ENCODE measurements around the gene IMPDH1.
A peak's percentile ranks its signal among the peaks of the same experiment; 100 is the strongest.

Gene IMPDH1

DNA sequence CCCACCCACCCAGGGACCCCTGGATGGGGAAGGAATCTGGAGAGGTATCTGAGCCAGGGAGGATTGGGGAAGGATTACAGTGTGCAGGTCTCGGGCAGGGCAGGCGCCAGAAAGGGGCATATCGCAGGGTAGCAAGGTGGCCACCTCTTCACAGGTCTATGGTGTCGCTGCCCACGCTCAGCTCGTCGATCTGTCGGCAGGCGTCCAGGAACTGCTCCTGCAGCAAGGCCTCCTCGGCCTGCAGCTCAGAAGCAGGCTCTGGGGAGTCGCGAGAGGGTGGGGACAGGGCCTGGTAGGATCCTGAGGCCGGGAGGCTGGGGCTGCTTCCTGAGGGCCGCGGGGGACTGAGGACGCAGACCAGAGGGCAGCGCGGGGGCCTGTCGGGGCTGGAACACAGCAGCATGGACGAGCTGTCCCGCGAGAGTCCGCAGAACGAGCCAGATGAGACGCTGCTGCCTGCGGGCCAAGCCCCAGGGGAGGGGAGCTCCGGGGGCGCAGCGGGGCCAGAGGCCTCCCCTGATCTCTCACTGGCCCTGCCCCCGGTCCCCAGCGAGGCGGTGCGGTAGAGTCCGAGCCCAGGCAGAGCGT lies 59.0 kb downstream of the IMPDH1 start:
- peaks cover 58% of the 10 kb centered on the region for H3K27me3 Mint-ChIP-seq
- peak; percentile 32 for ATAC-seq
- H3K27ac Mint-ChIP-seq, result no peak overlapping the region
- H3K9me3 Mint-ChIP-seq, result no peaks in the 10 kb centered on the region
- peaks cover 5% of the 10 kb centered on the region for H3K4me1 Mint-ChIP-seq
- DNase-seq, result no peak
- peak overlapping the region; percentile 8 to 22 for H3K4me3 Mint-ChIP-seq

DNA sequence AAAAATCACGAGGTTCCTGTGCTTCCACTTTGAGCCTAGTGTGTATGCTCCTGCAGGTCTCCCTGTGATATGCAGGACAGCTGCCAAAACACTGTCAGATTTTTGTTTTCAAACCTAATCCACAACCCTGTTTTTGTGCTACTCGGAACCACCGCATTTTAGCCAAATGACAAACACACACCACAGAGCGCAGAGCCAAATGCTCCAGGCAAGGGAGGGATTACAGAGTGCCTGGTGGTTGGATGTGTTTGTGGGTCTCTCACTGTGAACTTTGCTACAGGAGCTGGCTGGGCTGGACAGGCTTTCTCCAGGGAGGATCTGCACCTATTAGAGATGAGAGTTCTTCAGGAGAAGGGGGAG lies 60.3 kb downstream of the IMPDH1 start:
- no peak overlapping the region for H3K4me3 Mint-ChIP-seq

DNA sequence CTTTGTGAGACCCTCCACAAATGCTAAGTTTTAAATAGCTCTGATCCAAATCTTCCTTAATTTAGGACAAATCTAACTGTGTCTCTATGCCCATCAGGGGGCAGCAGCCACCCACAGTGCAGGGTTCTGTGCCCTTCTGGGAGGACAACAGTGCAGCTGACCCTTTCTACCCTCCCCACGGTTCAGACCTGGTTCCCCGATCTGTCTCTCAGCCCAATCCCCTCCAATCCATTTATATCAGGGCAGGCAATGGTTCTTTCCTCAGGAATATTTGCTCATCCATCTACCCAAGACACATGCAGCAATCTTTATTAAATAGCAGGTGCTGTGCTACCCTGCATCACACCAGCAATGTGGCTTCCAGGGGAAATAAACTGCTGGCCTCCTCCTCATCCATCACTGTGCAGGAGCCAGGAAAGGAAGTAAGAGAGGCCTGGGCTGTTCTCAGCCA lies 62.1 kb downstream of the IMPDH1 start:
- Mint-ChIP-seq H3K27me3 (peaks cover 39% of the 10 kb centered on the region), H3K4me1 (peaks cover 6% of the 10 kb centered on the region), H3K4me3 (no peak overlapping the region), H3K9me3 (no peaks in the 10 kb centered on the region), H3K27ac (no peak overlapping the region)
- peak; percentile 52 for ATAC-seq
- peak; percentile 39 to 55 for DNase-seq

More for the DNA sequence above, 60.3 kb downstream of the IMPDH1 start:
- ATAC-seq, result no peak
- no peak for DNase-seq
- Mint-ChIP-seq H3K27me3 (peaks cover 57% of the 10 kb centered on the region), H3K9me3 (no peaks in the 10 kb centered on the region), H3K4me1 (peaks cover 5% of the 10 kb centered on the region), H3K27ac (no peak overlapping the region)

DNA sequence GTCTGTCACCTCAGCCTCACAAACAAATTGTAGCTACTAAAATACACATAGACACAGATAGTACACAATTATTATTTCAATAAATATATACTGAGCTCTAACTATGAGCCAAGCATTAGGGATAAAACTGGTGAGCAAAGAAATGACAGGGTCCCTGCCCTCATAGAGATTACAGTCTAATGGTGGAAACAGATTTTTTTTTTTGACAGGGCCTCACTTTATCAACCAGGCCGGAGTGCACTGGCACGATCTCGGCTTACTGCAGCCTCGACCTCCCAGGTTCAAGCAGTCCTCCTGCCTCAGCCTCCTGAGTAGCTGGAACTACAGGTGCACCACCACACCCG lies 65.4 kb downstream of the IMPDH1 start:
- no peak for DNase-seq
- Mint-ChIP-seq H3K4me3 (peak overlapping the region in 1 of 2 donors; percentile 82), H3K27ac (no peak overlapping the region), H3K27me3 (peaks cover 19% of the 10 kb centered on the region), H3K9me3 (no peaks in the 10 kb centered on the region), H3K4me1 (peaks cover 33% of the 10 kb centered on the region)
- ATAC-seq, result no peak

DNA sequence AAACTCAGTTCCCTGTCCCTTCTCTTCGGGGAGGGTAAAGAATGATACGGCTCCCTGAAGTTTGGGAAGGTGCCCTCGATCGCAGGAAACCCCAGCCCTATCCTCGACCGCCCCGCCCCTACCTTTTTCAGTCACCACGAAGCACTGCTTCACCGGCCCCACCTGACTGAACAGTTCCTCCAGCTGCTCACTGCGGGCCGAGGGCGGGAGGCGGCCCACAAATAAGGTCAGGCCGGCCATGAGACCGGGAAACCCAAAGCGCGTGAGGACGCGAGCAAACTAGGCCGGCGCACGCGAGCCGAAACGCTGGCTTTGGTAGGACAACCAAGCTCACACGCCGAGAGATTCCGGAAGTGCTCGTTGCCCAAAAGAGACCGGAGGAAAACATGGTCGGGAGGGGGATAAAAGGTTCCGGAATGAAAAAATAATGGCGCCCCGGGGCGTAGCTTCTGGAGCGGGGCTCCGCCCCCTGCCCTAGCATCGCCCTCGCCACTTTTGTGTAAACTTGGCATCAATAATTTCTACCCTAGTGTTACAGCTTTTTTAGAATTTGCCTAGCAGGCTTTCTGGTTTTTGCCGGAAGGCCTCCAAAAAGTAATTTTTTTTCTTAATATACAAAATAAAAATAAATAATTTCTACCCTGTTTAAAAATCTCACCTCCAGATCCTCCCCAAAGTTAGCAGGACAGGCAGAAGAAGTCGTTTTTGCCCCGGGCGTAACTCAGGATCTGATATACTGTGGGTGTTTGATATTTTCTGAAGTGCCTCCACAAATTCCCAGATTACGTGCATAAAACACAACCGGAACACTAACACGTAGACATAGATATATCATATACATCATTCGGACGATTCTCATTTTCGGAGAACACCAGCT lies 66.0 kb downstream of the IMPDH1 start, which contains the start of gene RBM28:
Gene RBM28, minus strand, starts transcription at position 355 of the 877 bp plus-strand sequence. Its CDS starts 115 bp downstream, at position 240.
- DNase-seq (peak; percentile 88 to 89), ATAC-seq (peak; percentile 95)
- Mint-ChIP-seq H3K4me1 (peaks cover 33% of the 10 kb centered on the region), H3K4me3 (peak within 1 kb of the TSS; percentile 82 to 96), H3K27me3 (peaks cover 13% of the 10 kb centered on the region), H3K9me3 (no peaks in the 10 kb centered on the region), H3K27ac (peak within 1 kb of the TSS; percentile 95 to 98)
